GM21381 (cell line): ENCODE data around the gene HS6ST1.

Source experiments
- ATAC-seq: cut with Tn5 transposase; IDR thresholded peaks from one replicate; pipeline ENCODE4 v1.9.1; 2021; ENCODE audit warnings: mild to moderate bottlenecking, moderate library complexity; ENCODE audit not compliant: unreplicated experiment

Gene HS6ST1

DNA sequence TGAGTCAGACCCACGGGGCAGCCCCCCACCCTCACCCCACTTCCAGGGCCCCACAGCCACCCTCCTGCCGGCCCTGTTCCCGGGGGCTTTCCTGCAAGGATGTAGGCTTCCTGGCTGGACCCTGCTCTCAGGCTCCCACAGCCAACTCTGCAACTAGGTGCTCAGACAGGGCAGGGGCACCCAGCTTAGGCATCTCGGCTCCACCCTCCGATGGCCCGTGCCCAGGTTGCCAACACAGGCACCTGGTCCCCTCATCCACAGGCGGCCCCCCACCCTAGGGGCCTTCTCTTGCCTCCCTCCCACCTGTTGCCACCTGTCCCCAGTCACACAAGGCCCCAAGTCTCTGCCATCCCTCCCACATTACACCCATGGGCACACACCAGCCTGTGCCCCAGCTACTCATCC is 34.6 kb downstream of the HS6ST1 start:
- ATAC-seq: no peak

DNA sequence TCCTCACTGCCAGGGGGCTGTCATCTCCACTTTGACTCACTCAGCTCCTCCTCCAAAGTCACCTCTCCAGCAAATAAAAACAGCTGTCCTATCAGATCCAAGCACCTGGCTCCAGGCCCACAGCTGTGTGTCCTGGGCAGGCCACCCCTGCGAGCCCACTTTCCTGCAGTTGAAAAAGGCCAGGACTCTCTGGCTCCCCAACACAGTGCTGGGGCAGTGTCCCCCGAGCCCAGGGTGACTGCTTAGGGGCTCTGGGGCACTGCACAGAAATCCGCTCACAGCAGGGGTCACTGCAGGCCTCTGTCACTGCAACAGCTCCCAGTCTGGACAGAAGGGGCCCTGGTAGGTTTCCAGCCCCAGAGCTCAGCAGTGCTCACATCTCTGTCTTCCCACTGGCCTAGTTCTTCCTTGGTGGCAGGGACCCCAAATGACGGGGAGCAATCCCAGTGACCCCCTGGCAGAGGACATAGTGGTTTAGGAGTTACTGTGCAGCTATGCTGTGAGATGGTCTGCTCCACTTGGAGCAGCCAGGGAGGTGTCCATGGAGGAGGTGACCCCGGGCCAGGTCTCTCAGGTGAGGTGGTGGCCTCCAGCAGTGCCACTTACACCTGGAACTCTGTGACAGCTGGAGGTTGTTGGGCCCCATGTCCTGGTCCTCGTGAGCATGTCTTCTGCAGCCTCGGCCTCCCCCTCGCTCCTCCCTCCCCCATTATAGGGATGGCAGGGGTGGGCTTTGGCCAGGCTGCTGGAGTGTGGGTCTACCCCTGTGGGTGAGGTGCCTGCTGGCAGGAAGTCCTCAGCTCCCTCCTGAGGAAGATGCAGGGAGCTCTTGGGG is 35.5 kb downstream of the HS6ST1 start:
- ATAC-seq: no peak

DNA sequence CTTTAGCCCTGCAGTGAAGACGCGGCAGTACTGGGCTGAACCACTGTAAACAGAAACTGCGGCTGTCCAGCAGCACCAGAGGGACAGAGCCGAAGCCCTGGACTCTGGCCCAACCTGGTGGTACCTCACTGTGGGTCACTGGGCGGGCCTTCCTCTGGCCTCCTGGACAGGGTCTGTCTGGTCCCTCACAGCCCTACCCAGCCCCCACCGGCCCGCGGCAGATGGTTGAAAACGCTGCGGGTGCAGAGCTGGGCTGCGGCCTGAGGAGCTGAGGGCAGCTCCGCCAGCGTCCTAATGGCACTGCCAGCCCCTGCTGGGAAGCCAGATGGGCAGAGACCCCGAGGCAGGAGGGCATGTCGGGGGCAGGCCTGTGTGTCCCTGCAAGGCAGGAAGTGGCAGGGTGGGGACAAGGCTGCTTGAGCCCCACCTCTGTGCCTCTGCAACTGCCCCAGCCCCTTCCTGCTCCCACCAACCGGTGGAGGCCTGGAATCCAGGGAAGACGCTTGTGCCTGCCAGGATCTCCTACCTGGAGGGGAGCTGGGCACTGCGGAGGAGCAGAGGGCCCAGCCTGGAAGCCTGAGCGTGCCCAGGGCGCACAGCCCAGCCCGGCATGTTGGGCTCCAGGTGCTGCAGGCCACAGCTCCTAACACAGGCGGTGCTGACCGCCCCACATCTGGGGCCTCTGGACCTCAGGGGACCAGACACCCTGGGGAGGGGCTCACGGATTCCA is 36.3 kb downstream of the HS6ST1 start:
- ATAC-seq: no peak

GRCh38 chr2:128281852-128282245 is 36.8 kb downstream of the HS6ST1 start:
- ATAC-seq: no peak

DNA sequence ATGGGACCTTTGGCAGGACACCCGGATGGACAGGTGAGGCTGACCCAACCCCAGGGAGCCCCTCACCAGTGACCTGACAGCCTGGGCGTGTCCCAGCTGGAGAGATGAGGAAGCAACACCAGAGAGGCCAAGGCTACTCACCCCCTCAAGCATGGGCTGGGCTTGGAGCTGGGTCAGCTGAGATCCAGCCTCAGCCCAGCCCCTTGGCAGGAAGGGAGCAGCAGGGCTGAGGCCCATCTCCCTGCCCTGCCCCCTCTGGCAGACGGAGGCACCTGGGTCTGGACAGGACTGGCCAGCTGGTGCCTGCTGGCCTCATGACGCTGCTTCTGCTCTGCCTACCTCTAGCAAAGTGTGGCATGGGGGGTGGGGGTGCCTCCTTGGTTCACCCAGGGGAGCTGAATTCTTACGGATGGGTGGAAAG is 37.8 kb downstream of the HS6ST1 start:
- ATAC-seq: no peak

DNA sequence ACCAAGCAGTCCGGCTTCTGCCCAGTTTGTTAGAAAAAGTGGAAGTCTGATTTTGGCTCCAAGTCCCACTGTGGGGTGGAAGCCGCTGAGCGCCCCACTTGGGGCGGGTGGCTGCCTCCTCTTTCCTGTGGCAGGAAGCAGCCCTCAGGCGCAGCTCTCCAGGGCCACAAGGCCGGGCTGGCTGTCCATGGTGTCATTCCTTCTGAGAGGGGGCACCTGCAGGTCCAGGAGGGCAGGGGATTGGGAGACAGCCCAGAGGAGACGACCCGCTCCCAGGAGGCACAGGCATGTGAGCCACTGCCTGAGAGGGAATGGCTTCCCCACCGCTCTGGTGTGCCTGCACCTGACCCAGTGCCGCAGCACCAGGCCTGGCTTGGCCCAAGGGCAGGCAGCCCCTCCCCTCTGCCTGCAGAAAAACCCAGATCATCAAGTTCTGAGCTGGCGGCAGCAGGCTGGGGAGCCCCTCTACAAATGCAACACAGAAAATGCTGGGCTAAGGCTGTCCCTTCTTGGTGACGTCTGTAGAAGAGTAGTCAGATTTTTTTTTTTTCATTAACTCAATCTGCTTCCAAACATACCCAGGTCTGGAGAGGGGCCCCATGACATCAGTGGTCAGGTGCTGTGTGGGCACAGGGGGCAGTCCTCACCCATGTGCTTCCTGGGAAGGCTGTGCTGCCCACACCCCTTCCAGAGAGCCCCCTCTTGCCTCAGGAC is 38.4 kb downstream of the HS6ST1 start:
- no peak for ATAC-seq

DNA sequence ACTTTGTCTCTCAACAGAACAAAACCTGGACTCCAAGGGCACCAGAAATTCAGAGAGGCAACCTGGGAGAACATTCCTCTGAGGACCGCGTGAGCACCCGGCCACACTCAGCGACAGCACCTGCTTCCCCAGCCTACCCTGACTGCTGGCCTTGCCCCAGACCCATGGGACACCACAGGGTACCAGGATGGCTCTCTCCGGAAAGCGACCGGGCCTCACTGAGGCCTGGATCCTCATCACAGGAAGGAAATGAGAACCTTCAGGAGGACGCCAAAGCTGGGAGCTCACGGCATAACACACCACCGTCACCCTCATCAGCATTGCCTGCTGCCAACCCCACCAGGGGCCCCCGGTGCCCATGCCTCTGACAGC is 38.9 kb downstream of the HS6ST1 start:
- ATAC-seq: no peak

DNA sequence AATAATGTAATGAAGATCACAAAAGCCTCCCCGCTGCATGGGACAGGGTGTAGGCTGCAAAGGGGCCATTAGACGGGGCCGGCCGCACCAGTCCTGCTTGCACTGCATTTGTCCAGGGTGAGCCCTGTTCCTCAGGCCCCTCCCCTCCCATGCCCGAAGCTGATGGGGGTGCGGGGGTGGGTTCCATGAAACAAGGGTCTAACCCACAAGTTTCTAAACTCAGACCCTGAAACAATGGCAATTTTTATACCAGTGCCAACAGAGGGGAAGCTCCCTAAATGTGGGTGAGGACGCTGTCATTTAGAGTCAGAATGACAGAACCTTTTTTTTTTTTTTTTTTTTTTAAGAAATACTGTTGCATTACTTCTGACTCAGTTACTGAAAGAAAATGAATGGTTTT is 39.7 kb downstream of the HS6ST1 start:
- ATAC-seq: no peak

GRCh38 chr2:128277961-128278681 is 40.5 kb downstream of the HS6ST1 start:
- ATAC-seq: no peak

- no peak for ATAC-seq
Observed at GRCh38 chr2:128276878-128277675, 41.6 kb downstream of the HS6ST1 start.

DNA sequence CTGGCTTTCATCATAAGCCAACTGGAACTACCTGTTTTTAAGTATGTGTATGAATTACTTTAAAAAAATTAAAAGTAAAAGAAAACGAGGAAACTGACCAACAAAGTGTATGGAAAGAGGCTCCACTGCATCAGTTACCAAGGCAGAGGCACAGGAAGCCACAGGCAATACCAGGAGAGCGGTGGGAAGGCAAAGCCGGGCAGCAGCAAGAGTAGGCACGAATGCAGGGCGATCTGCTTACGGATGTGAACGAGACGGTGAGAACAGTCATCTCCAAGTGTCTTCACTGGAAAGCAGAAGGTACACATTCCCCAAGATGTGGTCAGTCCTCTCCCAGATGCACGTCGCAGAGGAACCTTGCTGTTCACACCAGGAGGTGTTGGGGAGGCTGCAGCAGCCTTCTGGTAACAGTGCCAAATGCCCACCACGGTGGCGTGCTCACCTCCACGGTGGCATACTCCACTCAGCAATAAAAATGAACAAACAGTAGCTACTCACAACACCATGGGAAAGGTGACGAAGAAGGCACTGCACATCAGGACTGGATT is 43.1 kb downstream of the HS6ST1 start:
- ATAC-seq: no peak

DNA sequence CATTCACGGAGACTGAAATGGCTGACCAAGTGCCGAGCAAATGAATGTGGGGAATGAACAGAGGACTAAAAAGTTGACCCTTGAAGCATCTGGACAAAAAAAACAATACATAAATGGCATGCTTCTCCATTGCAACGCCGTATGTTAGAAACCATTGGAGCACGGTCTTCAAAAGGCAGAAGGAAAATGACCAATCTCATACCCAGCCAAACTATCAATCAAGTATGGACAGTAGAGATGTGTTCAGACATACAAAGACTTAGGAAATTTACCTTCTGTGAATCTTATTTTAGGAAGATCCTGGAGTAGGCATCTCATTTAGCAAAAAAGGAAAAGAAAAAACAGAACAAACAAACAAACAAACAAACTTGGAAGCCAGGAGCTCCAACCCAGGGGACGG is 44.5 kb downstream of the HS6ST1 start:
- ATAC-seq: no peak

DNA sequence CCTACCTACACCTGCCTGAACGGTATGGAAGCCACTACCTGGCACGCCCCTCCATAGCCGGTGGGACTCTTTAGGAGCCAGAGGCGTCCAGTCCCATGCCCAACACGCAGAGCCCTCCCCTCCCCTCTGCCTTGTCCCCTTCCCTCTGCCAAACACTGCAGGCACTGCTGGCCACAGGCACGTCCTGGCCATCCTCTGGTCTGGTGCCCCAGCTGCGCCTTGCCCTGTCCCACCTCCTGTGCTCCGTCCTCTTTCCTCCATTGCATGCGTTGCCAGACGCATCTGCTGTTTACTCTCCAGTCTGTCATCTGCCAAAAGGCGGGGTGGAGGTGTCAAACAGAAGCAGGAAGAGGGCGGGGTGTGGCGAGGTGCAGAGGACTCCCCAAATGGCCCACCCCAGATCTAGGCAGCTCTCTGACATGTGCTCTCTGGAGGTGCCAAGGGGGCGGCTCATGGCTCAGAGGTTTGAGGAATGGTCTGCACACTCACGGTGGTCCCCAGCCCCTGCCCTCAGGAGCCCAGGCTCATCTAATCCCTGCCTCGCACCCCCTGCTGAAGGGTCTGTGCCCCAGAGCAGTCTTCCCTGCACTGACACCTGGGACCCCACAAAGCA is 45.1 kb downstream of the HS6ST1 start:
- no peak for ATAC-seq

DNA sequence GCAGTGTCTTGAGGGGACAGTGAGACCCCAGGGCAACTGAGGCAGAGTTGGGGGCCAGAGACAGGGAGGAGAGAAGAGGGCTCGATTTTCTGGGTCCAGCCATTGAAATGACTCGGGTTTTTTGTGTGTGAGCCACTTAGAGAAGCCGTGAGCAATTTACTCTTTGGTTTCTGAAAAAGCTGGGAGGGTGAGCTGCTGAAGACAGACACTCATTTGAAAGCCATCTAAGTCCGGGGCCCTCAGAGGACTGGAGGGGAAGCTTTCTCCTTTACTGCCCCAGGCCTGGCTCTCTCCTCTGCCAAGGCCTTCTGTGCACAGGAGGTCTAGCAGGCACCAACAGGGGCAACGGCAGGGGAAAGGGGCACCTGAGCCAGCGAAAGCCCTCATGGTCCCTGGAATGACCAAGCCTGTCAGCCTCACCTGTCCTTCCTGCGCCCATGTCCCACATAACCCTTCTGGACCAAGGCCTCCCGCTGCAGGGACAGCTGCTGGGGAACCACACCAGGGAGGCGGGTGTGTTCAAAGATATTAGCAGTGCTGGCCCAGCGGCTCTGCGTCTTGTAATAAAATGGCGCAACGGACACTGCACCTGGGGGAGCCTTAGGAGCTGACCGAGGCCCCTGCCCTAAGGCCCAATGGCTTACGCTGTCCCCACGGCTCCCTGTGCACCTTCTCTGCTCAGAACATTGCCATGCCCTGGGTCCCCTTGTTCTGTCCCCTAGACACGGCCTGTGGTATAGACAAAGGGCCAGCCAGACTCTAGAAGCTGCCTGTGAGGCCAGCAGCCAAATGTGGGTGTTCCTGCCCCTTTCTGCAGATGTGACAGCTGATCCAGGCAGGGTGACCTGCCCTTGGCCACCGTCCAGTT is 45.8 kb downstream of the HS6ST1 start:
- no peak for ATAC-seq

DNA sequence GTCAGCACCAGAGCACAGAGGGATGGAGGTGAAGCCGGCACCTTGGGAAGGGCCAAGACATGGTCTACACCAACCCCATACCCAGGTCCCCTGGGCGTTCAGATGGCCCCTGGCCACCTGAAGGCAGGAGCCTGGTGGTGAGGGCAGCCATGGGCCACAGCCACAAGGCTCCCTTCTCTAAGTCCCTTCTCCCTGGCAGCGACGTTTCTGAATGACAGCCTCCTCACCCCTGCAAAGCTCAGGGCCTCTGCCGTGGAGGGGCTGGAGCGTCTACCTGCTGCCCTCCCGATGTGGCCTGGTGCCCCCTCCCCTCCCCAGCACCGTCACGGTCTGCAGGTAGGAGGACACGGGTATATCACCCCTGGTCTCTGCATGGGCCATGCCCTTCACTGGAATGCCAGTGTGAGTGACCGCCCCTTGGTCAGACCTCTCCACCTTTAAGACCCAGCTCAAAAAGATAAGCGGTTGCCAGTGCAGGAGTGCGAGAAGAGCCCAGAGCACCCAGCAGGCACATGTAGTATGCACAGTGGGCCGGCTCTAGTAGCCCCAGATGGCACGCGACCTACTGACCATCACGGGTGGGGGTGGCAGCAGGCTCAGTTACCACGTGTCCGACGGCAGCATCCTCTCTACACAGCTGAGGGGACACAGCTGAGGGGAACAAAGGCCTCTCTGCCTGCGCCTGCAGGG is 46.6 kb downstream of the HS6ST1 start:
- no peak for ATAC-seq

GRCh38 chr2:128271597-128271910 is 47.1 kb downstream of the HS6ST1 start:
- no peak for ATAC-seq

DNA sequence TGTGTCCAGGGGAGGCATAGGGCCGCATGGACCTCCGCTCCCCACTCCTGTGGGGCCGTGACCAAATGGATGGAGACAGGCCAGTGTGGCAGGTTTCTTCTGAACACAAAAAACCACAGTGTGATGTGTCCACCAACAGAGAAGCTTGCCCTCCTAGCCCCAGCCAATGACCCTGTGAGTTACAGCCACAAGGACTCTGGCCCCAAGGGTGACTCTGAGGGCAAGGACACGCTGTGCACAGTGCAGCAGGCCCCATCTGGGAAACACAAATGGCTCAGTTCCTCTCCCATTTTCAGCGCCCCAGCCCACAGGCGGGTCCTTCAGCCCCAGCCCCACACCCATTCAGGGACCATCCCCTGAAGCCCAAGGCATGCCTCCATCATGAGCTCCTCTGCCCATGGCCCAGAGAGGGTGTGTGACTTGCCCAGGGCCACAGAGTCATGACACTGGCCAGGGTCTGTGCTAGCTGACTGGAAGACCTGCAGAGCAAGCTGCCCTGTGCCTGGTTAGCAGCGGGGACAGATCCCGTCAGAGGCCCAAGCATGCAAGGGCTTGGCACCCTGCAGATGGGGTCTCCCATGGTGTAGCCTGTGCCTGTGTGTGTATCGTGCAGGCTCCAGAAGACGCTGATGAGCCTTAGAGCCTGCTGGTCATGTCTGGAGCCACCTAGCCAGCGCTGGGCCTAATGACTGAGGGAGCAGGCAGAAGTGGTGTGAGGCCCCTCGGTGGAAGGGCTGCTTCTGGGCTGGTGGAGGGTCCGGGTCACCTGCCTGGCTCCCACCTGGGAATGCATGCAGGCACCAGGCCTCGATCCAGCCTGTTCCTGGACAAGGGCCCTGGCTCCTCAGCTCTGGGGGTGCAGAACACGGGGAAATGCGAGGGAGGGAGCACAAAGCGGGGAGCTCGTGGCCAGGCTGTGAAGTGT is 47.7 kb downstream of the HS6ST1 start:
- ATAC-seq: no peak
